Activated naive CD8-positive, alpha-beta T cell treated with anti-CD3 and anti-CD28 coated beads, Interleukin-2, amount 50 U/mL, for 24 hours (primary cell): ENCODE measurements around the gene RARRES2.
A peak's percentile ranks its signal among the peaks of the same experiment; 100 is the strongest.
"Not testable (repeated sequence)": the region's sequence is repeated elsewhere in the genome, so short reads cannot be mapped to it uniquely, and the experiment has no call there.

ENCODE experiments used
- ATAC-seq: fragments of 150-1000 bp; cut with Tn5 transposase; one replicate; pipeline ENCODE4 v1.10.0; 2021
- DNase-seq: peaks from one replicate; pipeline ENCODE4 v3.0.0; 2021
- H3K27ac Mint-ChIP-seq: one replicate; pipeline ENCODE4 v1.8.0; 2021; ENCODE audit warnings: mild to moderate bottlenecking, mixed read lengths
- H3K27me3 Mint-ChIP-seq: one replicate; pipeline ENCODE4 v1.8.0; 2021; ENCODE audit warnings: mixed read lengths
- H3K36me3 Mint-ChIP-seq: one replicate; pipeline ENCODE4 v1.8.0; 2021; ENCODE audit warnings: low read depth, mixed read lengths
- H3K4me1 Mint-ChIP-seq: one replicate; pipeline ENCODE4 v1.8.0; 2021; ENCODE audit warnings: mixed read lengths
- H3K4me3 Mint-ChIP-seq: one replicate; pipeline ENCODE4 v1.8.0; 2021; ENCODE audit warnings: mild to moderate bottlenecking, moderate library complexity, mixed read lengths
- H3K9me3 Mint-ChIP-seq: one replicate; pipeline ENCODE4 v1.8.0; 2021; ENCODE audit warnings: mixed read lengths

RARRES2 gene

GRCh38 chr7:150341263-150342120, at the start of gene RARRES2:
Gene RARRES2 (minus strand): TSS chr7:150341629. CDS start chr7:150340609, 1,020 bp downstream.
- Mint-ChIP-seq H3K4me3 (peak within 1 kb of the TSS; percentile 32), H3K36me3 (peaks cover 4% of the 10 kb centered on the region), H3K4me1 (peaks cover 9% of the 10 kb centered on the region), H3K27ac (no peak within 1 kb of the TSS), H3K27me3 (peaks cover 43% of the 10 kb centered on the region), H3K9me3 (no peaks in the 10 kb centered on the region)
- ATAC-seq: no peak
- DNase-seq: no peak

- Mint-ChIP-seq H3K9me3 (no peaks in the 10 kb centered on the region), H3K27ac (no peak overlapping the region), H3K36me3 (peaks cover 8% of the 10 kb centered on the region), H3K27me3 (no peaks in the 10 kb centered on the region), H3K4me1 (peaks cover 3% of the 10 kb centered on the region), H3K4me3 (no peak overlapping the region)
- DNase-seq: no peak
- no peak for ATAC-seq
These were observed 48.8 kb upstream of the RARRES2 start for GRCh38 chr7:150390205-150390604.

DNA sequence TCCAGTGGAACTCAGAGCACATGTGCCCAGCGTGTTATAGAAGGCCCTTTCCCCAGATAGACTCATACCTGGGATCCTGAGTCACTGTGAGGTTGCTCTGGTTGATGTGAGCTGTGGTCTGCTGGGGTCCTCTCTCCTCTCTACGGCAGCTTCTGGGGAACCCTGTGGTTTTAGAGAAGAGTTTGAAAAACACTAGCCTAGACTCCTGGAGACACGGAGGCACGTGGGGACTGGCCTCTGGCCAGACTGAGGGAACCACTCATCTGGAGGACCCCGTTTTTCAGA, 48.0 kb upstream of the RARRES2 start:
- no peak for DNase-seq
- Mint-ChIP-seq H3K27ac (no peak overlapping the region), H3K36me3 (peaks cover 8% of the 10 kb centered on the region), H3K4me3 (no peak overlapping the region), H3K27me3 (no peaks in the 10 kb centered on the region), H3K4me1 (peaks cover 3% of the 10 kb centered on the region), H3K9me3 (no peaks in the 10 kb centered on the region)
- ATAC-seq: peak; percentile 83

- Mint-ChIP-seq H3K36me3 (peaks cover 8% of the 10 kb centered on the region), H3K27ac (no peak overlapping the region), H3K4me3 (no peak overlapping the region), H3K4me1 (peaks cover 3% of the 10 kb centered on the region), H3K9me3 (no peaks in the 10 kb centered on the region), H3K27me3 (no peaks in the 10 kb centered on the region)
- ATAC-seq: no peak
- DNase-seq: no peak
These were observed 47.5 kb upstream of the RARRES2 start for GRCh38 chr7:150388709-150389531.

DNA sequence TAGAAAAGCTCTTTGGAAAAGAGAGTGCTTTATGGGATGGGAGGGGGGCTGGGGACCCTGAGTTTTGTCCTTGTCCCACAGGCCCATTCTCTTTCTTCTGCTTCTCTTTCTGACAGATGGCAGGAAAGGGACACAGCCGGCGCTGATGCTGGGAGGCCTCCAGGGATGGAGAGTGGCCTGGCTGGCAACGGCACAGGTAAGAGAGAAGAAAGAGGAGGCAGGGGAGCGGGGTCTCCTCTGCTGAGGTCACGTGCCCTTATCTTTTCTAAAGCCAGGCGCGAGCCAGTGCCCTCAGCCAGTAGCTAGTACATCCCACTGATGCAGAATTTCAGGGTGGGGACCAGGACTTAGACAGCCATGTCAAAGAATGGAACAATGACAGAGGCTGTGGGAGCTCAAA, 46.9 kb upstream of the RARRES2 start:
- DNase-seq (no peak), ATAC-seq (no peak)
- Mint-ChIP-seq H3K4me3 (no peak overlapping the region), H3K36me3 (peaks cover 8% of the 10 kb centered on the region), H3K27ac (no peak overlapping the region), H3K27me3 (no peaks in the 10 kb centered on the region), H3K9me3 (no peaks in the 10 kb centered on the region), H3K4me1 (peaks cover 3% of the 10 kb centered on the region)

GRCh38 chr7:150385884-150386283, 44.5 kb upstream of the RARRES2 start:
- not testable (repeated sequence) for DNase-seq, H3K36me3 Mint-ChIP-seq, H3K4me3 Mint-ChIP-seq, H3K27ac Mint-ChIP-seq, ATAC-seq, H3K9me3 Mint-ChIP-seq, H3K4me1 Mint-ChIP-seq, H3K27me3 Mint-ChIP-seq

GRCh38 chr7:150385302-150385723, 43.9 kb upstream of the RARRES2 start:
- Mint-ChIP-seq H3K9me3 (no peaks in the 10 kb centered on the region), H3K27ac (no peak overlapping the region), H3K4me3 (no peak overlapping the region), H3K4me1 (peaks cover 12% of the 10 kb centered on the region), H3K27me3 (no peaks in the 10 kb centered on the region), H3K36me3 (no peaks in the 10 kb centered on the region)
- ATAC-seq (no peak), DNase-seq (no peak)

- Mint-ChIP-seq H3K9me3 (no peaks in the 10 kb centered on the region), H3K27ac (no peak overlapping the region), H3K4me1 (peaks cover 19% of the 10 kb centered on the region), H3K36me3 (no peaks in the 10 kb centered on the region), H3K4me3 (no peak overlapping the region), H3K27me3 (no peaks in the 10 kb centered on the region)
- ATAC-seq (no peak), DNase-seq (no peak)
These were observed 43.2 kb upstream of the RARRES2 start for GRCh38 chr7:150384406-150385301.

DNA sequence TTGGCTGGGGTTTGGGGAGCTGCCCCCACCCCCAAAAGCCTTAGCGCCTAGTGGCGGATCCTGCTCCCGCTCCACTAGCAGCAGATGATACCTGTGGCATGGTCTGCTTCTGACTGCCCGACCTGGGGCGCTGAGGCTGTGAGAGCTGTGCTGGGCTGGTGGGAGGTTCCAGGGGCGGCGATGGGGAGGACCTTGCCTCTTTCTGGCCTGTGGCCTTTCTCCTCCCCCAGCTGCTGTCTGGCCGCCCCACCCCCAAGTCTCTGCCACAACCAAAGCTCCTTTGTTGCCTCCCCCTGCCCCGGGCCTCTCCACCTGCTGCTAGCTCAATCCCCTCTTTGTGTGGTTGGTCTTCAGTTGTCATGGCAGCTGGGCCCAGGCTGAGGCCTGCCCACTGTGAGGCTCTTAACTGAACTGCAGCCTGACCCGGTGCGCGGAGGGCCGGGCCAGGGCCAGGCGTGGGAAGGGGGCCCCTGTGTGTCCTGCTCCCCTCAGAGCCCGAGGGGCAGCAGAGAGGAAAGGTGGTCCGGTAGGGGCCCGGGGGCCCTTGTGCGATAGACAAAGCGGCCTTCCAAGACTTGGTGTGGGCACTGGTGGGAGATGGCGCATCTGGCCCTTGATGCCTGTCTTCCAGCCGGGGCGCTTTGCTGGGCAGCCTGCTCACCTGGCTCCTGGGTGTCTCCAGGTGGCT, 42.4 kb upstream of the RARRES2 start:
- DNase-seq: no peak
- no peaks in the 10 kb centered on the region for H3K9me3 Mint-ChIP-seq

GRCh38 chr7:150382844-150383225, 41.4 kb upstream of the RARRES2 start:
- no peak overlapping the region for H3K27ac Mint-ChIP-seq
- H3K27me3 Mint-ChIP-seq: no peaks in the 10 kb centered on the region
- DNase-seq (no peak), ATAC-seq (no peak)
- H3K9me3 Mint-ChIP-seq: no peaks in the 10 kb centered on the region
- peaks cover 23% of the 10 kb centered on the region for H3K4me1 Mint-ChIP-seq
- H3K36me3 Mint-ChIP-seq: no peaks in the 10 kb centered on the region
- H3K4me3 Mint-ChIP-seq: no peak overlapping the region

More for the DNA sequence above, 42.4 kb upstream of the RARRES2 start:
- ATAC-seq: no peak
- no peak overlapping the region for H3K27ac Mint-ChIP-seq
- peaks cover 19% of the 10 kb centered on the region for H3K4me1 Mint-ChIP-seq
- H3K36me3 Mint-ChIP-seq: no peaks in the 10 kb centered on the region
- no peaks in the 10 kb centered on the region for H3K27me3 Mint-ChIP-seq
- no peak overlapping the region for H3K4me3 Mint-ChIP-seq

DNA sequence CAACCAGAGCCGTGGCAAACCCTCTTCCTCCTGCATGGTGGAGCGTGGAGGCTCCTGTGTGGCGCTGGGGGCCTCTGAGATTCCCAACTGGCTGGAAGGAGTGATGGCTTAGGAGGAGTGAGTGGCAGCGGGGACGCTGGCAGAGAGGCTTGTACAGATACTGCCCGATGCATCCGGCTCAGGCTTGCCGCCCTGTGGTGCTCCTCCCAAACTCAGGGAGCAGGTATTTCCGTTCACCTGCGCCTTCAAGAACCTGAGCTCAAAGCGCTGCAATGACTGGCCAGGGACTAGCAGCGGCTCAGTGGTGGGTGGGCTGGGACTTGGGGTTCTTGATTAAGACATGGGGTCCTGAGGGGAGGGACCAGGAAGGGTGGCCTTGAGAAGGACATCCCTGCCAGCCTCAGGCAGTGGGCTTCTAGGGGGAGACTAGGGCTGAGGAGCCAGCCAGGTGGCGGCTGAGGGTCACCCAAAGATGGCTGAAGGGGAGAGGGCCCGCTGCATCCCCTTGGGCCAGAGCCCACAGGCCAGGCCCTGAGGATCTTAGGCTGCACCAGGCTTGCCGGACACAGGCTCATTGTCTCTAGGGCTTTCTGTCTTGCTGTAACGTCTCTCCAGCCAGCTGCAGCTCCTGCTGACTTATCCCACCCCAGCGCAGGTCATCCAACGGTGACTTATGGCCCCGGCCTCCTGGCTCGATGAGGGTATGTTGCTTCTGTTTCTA, 40.9 kb upstream of the RARRES2 start:
- no peak for ATAC-seq
- no peak overlapping the region for H3K27ac Mint-ChIP-seq
- H3K27me3 Mint-ChIP-seq: no peaks in the 10 kb centered on the region
- H3K9me3 Mint-ChIP-seq: no peaks in the 10 kb centered on the region
- H3K36me3 Mint-ChIP-seq: no peaks in the 10 kb centered on the region
- no peak for DNase-seq
- H3K4me3 Mint-ChIP-seq: no peak overlapping the region
- peaks cover 29% of the 10 kb centered on the region for H3K4me1 Mint-ChIP-seq

DNA sequence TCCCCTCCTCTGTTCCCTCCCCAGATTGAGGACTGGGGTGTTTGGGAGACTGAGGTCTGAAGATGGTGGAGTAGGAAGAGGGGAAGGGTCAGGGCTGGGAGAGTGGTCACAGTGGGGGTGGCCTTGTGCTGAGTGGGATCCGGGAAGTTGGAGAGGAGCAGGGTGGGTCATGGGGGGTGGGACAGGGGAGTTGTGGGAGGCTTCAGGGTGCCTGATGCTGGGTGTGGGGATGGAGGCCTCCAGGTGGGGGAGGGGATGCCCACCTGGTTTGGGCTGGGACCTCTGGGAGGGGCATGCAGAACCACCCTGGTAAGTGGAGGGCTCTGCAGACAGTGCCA, 40.3 kb upstream of the RARRES2 start:
- H3K4me1 Mint-ChIP-seq: peaks cover 33% of the 10 kb centered on the region

GRCh38 chr7:150381096-150381495, 39.7 kb upstream of the RARRES2 start:
- Mint-ChIP-seq H3K27me3 (no peaks in the 10 kb centered on the region), H3K9me3 (no peaks in the 10 kb centered on the region), H3K36me3 (no peaks in the 10 kb centered on the region), H3K4me1 (peaks cover 40% of the 10 kb centered on the region), H3K27ac (no peak overlapping the region), H3K4me3 (no peak overlapping the region)
- no peak for DNase-seq
- ATAC-seq: no peak

More for the DNA sequence above, 40.3 kb upstream of the RARRES2 start:
- no peak overlapping the region for H3K27ac Mint-ChIP-seq
- no peak for ATAC-seq
- no peaks in the 10 kb centered on the region for H3K9me3 Mint-ChIP-seq
- H3K4me3 Mint-ChIP-seq: no peak overlapping the region
- H3K27me3 Mint-ChIP-seq: no peaks in the 10 kb centered on the region
- H3K36me3 Mint-ChIP-seq: no peaks in the 10 kb centered on the region
- DNase-seq: no peak
